ENCODE results near the gene ACY1.

DNA sequence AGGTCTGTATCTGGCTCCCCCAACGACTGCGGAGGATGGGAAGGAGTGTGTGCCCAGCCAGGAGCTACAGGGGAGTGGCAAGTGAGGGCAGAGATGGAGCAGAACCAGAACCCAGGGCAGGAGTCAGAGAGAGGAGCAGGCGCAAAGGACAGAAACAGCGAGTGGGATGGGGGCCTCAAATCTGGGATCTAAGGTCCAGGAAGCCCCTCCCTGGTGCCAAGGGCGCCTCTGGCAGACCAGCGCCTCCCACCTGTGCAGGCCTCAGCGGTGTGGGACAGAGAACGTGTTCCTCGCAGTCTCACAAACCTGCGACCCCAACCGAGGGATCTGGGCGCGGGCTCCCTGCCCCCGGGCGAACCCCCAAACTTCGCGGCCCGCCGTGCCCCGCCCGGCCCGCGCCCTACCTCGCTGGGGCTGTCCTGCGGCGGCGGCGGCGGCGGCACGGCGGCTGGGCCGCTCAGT lies 16.4 kb upstream of the ACY1 start:
- TF ChIP-seq CTCF (conservative IDR thresholded peaks at IDR 0.05; ENCODE audit: low read length), result no peak
- no peak for TF ChIP-seq EZH2phosphoT487 (IDR thresholded peaks at IDR 0.05; ENCODE audit: borderline replicate concordance, low read depth, low read length)

All from OCI-LY7 (cell line).